IPS-11a (cell line): ENCODE data around the gene C1orf146.
"Not testable (repeated sequence)": the region's sequence is repeated elsewhere in the genome, so short reads cannot be mapped to it uniquely, and the experiment has no call there.

Experiments
- H3K4me3 ChIP-seq: one replicate; pipeline ENCODE4 v1.5.1; 2013; ENCODE audit warnings: low read depth, low read length, control low read depth

The C1orf146 gene

GRCh38 chr1:92273039-92273438 lies 55.3 kb downstream of the C1orf146 start:
- no peak overlapping the region for H3K4me3 ChIP-seq

GRCh38 chr1:92274939-92275338 lies 57.2 kb downstream of the C1orf146 start:
- H3K4me3 ChIP-seq, result no peak overlapping the region

- H3K4me3 ChIP-seq, result no peak overlapping the region
These were observed 58.4 kb downstream of the C1orf146 start for GRCh38 chr1:92276082-92276481.

- H3K4me3 ChIP-seq, result no peak overlapping the region
These were observed 59.5 kb downstream of the C1orf146 start for GRCh38 chr1:92277105-92277723.

GRCh38 chr1:92279781-92280180 lies 62.1 kb downstream of the C1orf146 start:
- H3K4me3 ChIP-seq, result not testable (repeated sequence)

GRCh38 chr1:92281411-92281810 lies 63.7 kb downstream of the C1orf146 start:
- H3K4me3 ChIP-seq, result not testable (repeated sequence)

GRCh38 chr1:92291372-92291999 lies 73.8 kb downstream of the C1orf146 start:
- H3K4me3 ChIP-seq, result no peak overlapping the region
